Transverse colon (tissue), 4 donors: ENCODE data around the gene AGPS. TPM values are rescaled to one million over a fixed set of nuclear protein-coding genes. Genes with fewer than 3 reads are reported as not detected.
"Not testable (repeated sequence)": the region's sequence is repeated elsewhere in the genome, so short reads cannot be mapped to it uniquely, and the experiment has no call there.

Experiments
- DNase-seq: peaks from one replicate; pipeline ENCODE4 v3.0.0-alpha.2; 2019
- H3K27ac ChIP-seq, 4 donors: fragments of 200-600 bp; sonication (generic); 2 replicates each; pipeline ENCODE4 v1.5.1; 2016 to 2018; ENCODE audit warnings: inconsistent platforms in 4 of 4
- H3K27me3 ChIP-seq: fragments of 200-600 bp; sonication (generic); 2 replicates; pipeline ENCODE4 v1.5.1; 2017; ENCODE audit warnings: inconsistent platforms
- H3K36me3 ChIP-seq, 4 donors: fragments of 200-600 bp; sonication (generic); 2 replicates each; pipeline ENCODE4 v1.5.1; 2017 to 2019; ENCODE audit warnings: inconsistent platforms in 4 of 4
- H3K4me1 ChIP-seq, 4 donors: fragments of 200-600 bp; sonication (generic); 2 replicates each; pipeline ENCODE4 v1.5.1; 2017 to 2020; ENCODE audit warnings: inconsistent platforms in 4 of 4
- H3K4me3 ChIP-seq, 4 donors: fragments of 200-600 bp; sonication (generic); 1 replicate in 1 of 4; 2 replicates in 3 of 4; pipeline versions ENCODE4 v1.5.1 to v1.6.1; 2017 to 2019; ENCODE audit warnings: inconsistent platforms in 4 of 4
- H3K9me3 ChIP-seq, 2 donors: fragments of 200-600 bp; sonication (generic); 2 replicates each; pipeline ENCODE4 v1.5.1; 2017 to 2019; ENCODE audit warnings: inconsistent platforms in 2 of 2
- CTCF ChIP-seq, 5 experiments: fragments of 200-600 bp in 3 of 5; fragments of 450-650 bp in 2 of 5; sonication (generic) in 3 of 5; IDR thresholded peaks; 1 replicate in 2 of 5; 2 replicates in 3 of 5; pipeline ENCODE4 v1.5.1; 2016 to 2017; ENCODE audit warnings: antibody characterized with exemption in 5 of 5, inconsistent platforms in 3 of 5, mild to moderate bottlenecking in 2 of 5, moderate library complexity in 1 of 5
- EP300 ChIP-seq: sonication (generic); formaldehyde crosslinking; IDR thresholded peaks from one replicate; pipeline ENCODE4 v1.6.1; 2017; ENCODE audit warnings: antibody characterized with exemption, low read depth
- POLR2A ChIP-seq: fragments of 450-650 bp; IDR thresholded peaks from one replicate; pipeline ENCODE4 v1.6.1; 2016; ENCODE audit warnings: antibody characterized with exemption, mild to moderate bottlenecking, moderate library complexity
- POLR2AphosphoS5 ChIP-seq, 3 donors: sonication (generic); formaldehyde crosslinking; IDR thresholded peaks; one replicate each; pipeline ENCODE4 v1.6.1; 2016; ENCODE audit warnings: antibody characterized with exemption in 3 of 3
- WGBS, 2 donors: methylation state at CpG; one replicate each; pipeline ENCODE4 v1.1.5; 2018; ENCODE audit warnings: low coverage in 1 of 2; 5-methylcytosine and 5-hydroxymethylcytosine counted together
- in situ Hi-C, 4 donors: fragments of 200-750 bp; cut with MboI; loops; one replicate each; pipeline versions ENCODE4 v1.15.0 to v1.15.1; 2017; ENCODE audit warnings: low sequenced_read_pairs in 3 of 4, low pct_ligation_motif_present in 1 of 4, low pct_unique_long_range_greater_than_20kb in 1 of 4
- intact Hi-C: fragments of 100-400 bp; cut with DNase I; formaldehyde crosslinking; loops from one replicate; pipeline ENCODE4 v1.15.1; 2023; ENCODE audit warnings: low total_unique reads
- total RNA-seq, 4 donors: library from RNA; depleted of rRNA; stranded (reverse); fragments of >200 nt; gene quantifications; one replicate each; pipeline ENCODE4 v1.1.0, GENCODE V29; 2016

AGPS gene
- total RNA-seq, 4 donors from 2014 or later, result 15.0 to 81.6 (median 58.1) TPM

GRCh38 chr2:177347570-177347969, 45.0 kb upstream of the AGPS start:
- in situ Hi-C loops, result loop anchor here in 2 of 4 donors (25.0 kb wide), 2 partner anchors 265 to 390 kb away; a partner anchor contains a TSS
- H3K27ac ChIP-seq, result no peak overlapping the region
- H3K4me3 ChIP-seq, result no peak overlapping the region
- no peak for TF ChIP-seq POLR2A
- WGBS, 2 donors, result 77 to 83% methylated on average over 2 of the region's 2 CpGs
- DNase-seq, result no peak
- intact Hi-C loops, result no loop called here
- H3K27me3 ChIP-seq, result no peaks in the 10 kb centered on the region
- H3K36me3 ChIP-seq, result no peaks in the 10 kb centered on the region
- H3K9me3 ChIP-seq, result no peaks in the 10 kb centered on the region
- peaks cover 0 to 9% (median 6%) of the 10 kb centered on the region in 4 donors for H3K4me1 ChIP-seq

GRCh38 chr2:177348118-177348654, 44.4 kb upstream of the AGPS start:
- WGBS, 2 donors, result 80 to 91% methylated on average over 6 of the region's 7 CpGs
- Histone ChIP-seq H3K9me3 (no peaks in the 10 kb centered on the region), H3K27me3 (no peaks in the 10 kb centered on the region), H3K4me3 (no peak overlapping the region), H3K36me3 (no peaks in the 10 kb centered on the region), H3K27ac (no peak overlapping the region), H3K4me1 (peaks cover 0 to 15% (median 12%) of the 10 kb centered on the region in 4 donors)
- TF ChIP-seq POLR2A, result no peak
- no peak for TF ChIP-seq CTCF (IDR thresholded peaks at IDR 0.05)
- no peak for TF ChIP-seq POLR2AphosphoS5 (IDR thresholded peaks at IDR 0.05)
- in situ Hi-C loops (loop anchor here in 2 of 4 donors (25.0 kb wide), 2 partner anchors 264 to 389 kb away; a partner anchor contains a TSS), intact Hi-C loops (no loop called here)
- no peak for DNase-seq

GRCh38 chr2:177348733-177349693, 43.6 kb upstream of the AGPS start:
- intact Hi-C loops, result no loop called here
- H3K4me1 ChIP-seq, result peaks cover 0 to 18% (median 12%) of the 10 kb centered on the region in 4 donors
- H3K27me3 ChIP-seq, result no peaks in the 10 kb centered on the region
- no peak overlapping the region for H3K4me3 ChIP-seq
- H3K27ac ChIP-seq, result no peak overlapping the region
- no peak for DNase-seq
- no peak for TF ChIP-seq EP300
- TF ChIP-seq CTCF (IDR thresholded peaks at IDR 0.05), result no peak
- TF ChIP-seq POLR2AphosphoS5 (IDR thresholded peaks at IDR 0.05), result no peak
- no peaks in the 10 kb centered on the region for H3K36me3 ChIP-seq
- 89 to 95% methylated on average over 2 to 3 of the region's 3 CpGs for WGBS, 2 donors
- in situ Hi-C loops, result loop anchor here in 2 of 4 donors (25.0 kb wide), 2 partner anchors 263 to 388 kb away; a partner anchor contains a TSS
- H3K9me3 ChIP-seq, result no peaks in the 10 kb centered on the region

GRCh38 chr2:177350624-177351023, 41.9 kb upstream of the AGPS start:
- intact Hi-C loops, H3K27me3 ChIP-seq: not testable (repeated sequence)

GRCh38 chr2:177351121-177351520, 41.5 kb upstream of the AGPS start:
- peaks cover 0 to 18% (median 12%) of the 10 kb centered on the region in 4 donors for H3K4me1 ChIP-seq
- H3K9me3 ChIP-seq, DNase-seq, intact Hi-C loops, H3K4me3 ChIP-seq, H3K27me3 ChIP-seq, in situ Hi-C loops, H3K27ac ChIP-seq, H3K36me3 ChIP-seq: not testable (repeated sequence)
- 80 to 100% methylated on average over 1 of the region's 1 CpG for WGBS, 2 donors

More at GRCh38 chr2:177350624-177351023, 41.9 kb upstream of the AGPS start:
- H3K36me3 ChIP-seq, H3K4me3 ChIP-seq, H3K9me3 ChIP-seq, DNase-seq, H3K27ac ChIP-seq, in situ Hi-C loops: not testable (repeated sequence)
- 75 to 92% methylated on average over 1 of the region's 1 CpG for WGBS, 2 donors
- H3K4me1 ChIP-seq, result peaks cover 0 to 18% (median 12%) of the 10 kb centered on the region in 4 donors
